Gastroesophageal sphincter (tissue), 4 donors: ENCODE results near the gene FOXL1. TPM values are rescaled to one million over a fixed set of nuclear protein-coding genes. Genes with fewer than 3 reads are reported as not detected.

ENCODE experiments used
- ATAC-seq: fragments of 150-250 bp; one replicate; pipeline ENCODE4 v1.9.1; 2016; ENCODE audit warnings: mild to moderate bottlenecking, moderate library complexity
- H3K27ac ChIP-seq, 4 donors: fragments of 200-600 bp; sonication (generic) in 3 of 4; 1 replicate in 3 of 4; 2 replicates in 1 of 4; pipeline ENCODE4 v1.5.1; 2016 to 2019
- H3K27me3 ChIP-seq: fragments of 200-600 bp; sonication (generic); one replicate; pipeline ENCODE4 v1.5.1; 2019
- H3K36me3 ChIP-seq, 2 donors: fragments of 200-600 bp; sonication (generic); one replicate each; pipeline ENCODE4 v1.5.1; 2019; ENCODE audit warnings: control low read depth in 1 of 2
- H3K4me1 ChIP-seq, 3 donors: fragments of 200-600 bp; sonication (generic); 1 replicate in 2 of 3; 2 replicates in 1 of 3; pipeline ENCODE4 v1.5.1; 2016 to 2019; ENCODE audit warnings: control low read depth in 2 of 3
- H3K4me3 ChIP-seq, 2 donors: fragments of 200-600 bp; sonication (generic); one replicate each; pipeline ENCODE4 v1.5.1; 2019; ENCODE audit warnings: mild to moderate bottlenecking in 1 of 2, moderate library complexity in 1 of 2
- H3K9me3 ChIP-seq, 3 donors: fragments of 200-600 bp; sonication (generic); one replicate each; pipeline ENCODE4 v1.5.1; 2017 to 2019; ENCODE audit warnings: control low read depth in 2 of 3
- CTCF ChIP-seq, 4 experiments: fragments of 200-600 bp in 2 of 4; fragments of 450-650 bp in 2 of 4; sonication (generic) in 1 of 4; IDR thresholded peaks; one replicate each; pipeline ENCODE4 v1.5.1; 2017 to 2019; ENCODE audit warnings: antibody characterized with exemption in 4 of 4, mild to moderate bottlenecking in 2 of 4, moderate library complexity in 2 of 4
- EP300 ChIP-seq: sonication (generic); formaldehyde crosslinking; IDR thresholded peaks from one replicate; pipeline ENCODE4 v1.6.1; 2017; ENCODE audit warnings: antibody characterized with exemption, mild to moderate bottlenecking
- POLR2A ChIP-seq, 2 donors: fragments of 450-650 bp; IDR thresholded peaks; one replicate each; pipeline ENCODE4 v1.6.1; 2017; ENCODE audit warnings: antibody characterized with exemption in 2 of 2, mild to moderate bottlenecking in 2 of 2, moderate library complexity in 1 of 2
- POLR2AphosphoS5 ChIP-seq: sonication (generic); formaldehyde crosslinking; IDR thresholded peaks from one replicate; pipeline ENCODE4 v1.6.1; 2017; ENCODE audit warnings: antibody characterized with exemption
- WGBS, 2 donors: methylation state at CpG; one replicate each; pipeline ENCODE4 v1.1.5; 2018; ENCODE audit warnings: low coverage in 1 of 2; 5-methylcytosine and 5-hydroxymethylcytosine counted together
- total RNA-seq, 4 donors: library from RNA; depleted of rRNA; stranded (reverse); fragments of >200 nt; gene quantifications; one replicate each; pipeline ENCODE4 v1.1.0, GENCODE V29; 2016

FOXL1 gene
- total RNA-seq, 4 donors from 2014 or later: 0.25 to 0.81 (median 0.58) TPM; not detected in 1

GRCh38 chr16:86590501-86591144, 12.3 kb downstream of the FOXL1 start:
- H3K27ac ChIP-seq: no peak overlapping the region
- no peak overlapping the region for H3K4me3 ChIP-seq
- no peaks in the 10 kb centered on the region for H3K36me3 ChIP-seq
- peaks cover 0 to 15% (median 0%) of the 10 kb centered on the region in 3 donors for H3K4me1 ChIP-seq
- H3K9me3 ChIP-seq: no peaks in the 10 kb centered on the region
- H3K27me3 ChIP-seq: peaks cover 85% of the 10 kb centered on the region
- no peak for ATAC-seq
- 85 to 88% methylated on average over 2 to 4 of the region's 4 CpGs for WGBS, 2 donors
- TF ChIP-seq POLR2A (IDR thresholded peaks at IDR 0.05): no peak
- TF ChIP-seq CTCF (IDR thresholded peaks at IDR 0.05): no peak
- no peak for TF ChIP-seq EP300
- TF ChIP-seq POLR2AphosphoS5: no peak

GRCh38 chr16:86591270-86591669, 12.9 kb downstream of the FOXL1 start:
- Histone ChIP-seq H3K4me1 (peaks cover 0 to 15% (median 0%) of the 10 kb centered on the region in 3 donors), H3K9me3 (no peaks in the 10 kb centered on the region), H3K27me3 (peaks cover 86% of the 10 kb centered on the region), H3K36me3 (no peaks in the 10 kb centered on the region), H3K27ac (no peak overlapping the region), H3K4me3 (no peak overlapping the region)
- ATAC-seq: no peak
- WGBS, 2 donors: 88 to 92% methylated on average over 4 of the region's 4 CpGs
- TF ChIP-seq EP300: no peak
- no peak for TF ChIP-seq POLR2A (IDR thresholded peaks at IDR 0.05)
- TF ChIP-seq POLR2AphosphoS5: no peak
- no peak for TF ChIP-seq CTCF (IDR thresholded peaks at IDR 0.05)

- no peak overlapping the region for H3K4me3 ChIP-seq
- ATAC-seq: no peak
- WGBS, 2 donors: 24 to 36% methylated on average over 4 to 7 of the region's 13 CpGs
- peaks cover 99% of the 10 kb centered on the region for H3K27me3 ChIP-seq
- H3K9me3 ChIP-seq: no peaks in the 10 kb centered on the region
- peaks cover 0 to 15% (median 0%) of the 10 kb centered on the region in 3 donors for H3K4me1 ChIP-seq
- no peak for TF ChIP-seq POLR2AphosphoS5
- TF ChIP-seq EP300: no peak
- TF ChIP-seq CTCF (IDR thresholded peaks at IDR 0.05): no peak
- no peak for TF ChIP-seq POLR2A (IDR thresholded peaks at IDR 0.05)
- no peak overlapping the region for H3K27ac ChIP-seq
- no peaks in the 10 kb centered on the region for H3K36me3 ChIP-seq
These were observed 15.7 kb downstream of the FOXL1 start for GRCh38 chr16:86593913-86594620.

- Histone ChIP-seq H3K4me3 (no peak overlapping the region), H3K4me1 (peaks cover 0 to 15% (median 0%) of the 10 kb centered on the region in 3 donors), H3K27ac (no peak overlapping the region), H3K9me3 (no peaks in the 10 kb centered on the region), H3K36me3 (no peaks in the 10 kb centered on the region), H3K27me3 (peaks cover 95% of the 10 kb centered on the region)
- TF ChIP-seq POLR2A (IDR thresholded peaks at IDR 0.05): no peak
- TF ChIP-seq POLR2AphosphoS5: no peak
- no peak for TF ChIP-seq CTCF (IDR thresholded peaks at IDR 0.05)
- no peak for TF ChIP-seq EP300
- ATAC-seq: no peak
- 16 to 19% methylated on average over 8 of the region's 8 CpGs for WGBS, 2 donors
These were observed 16.4 kb downstream of the FOXL1 start for GRCh38 chr16:86594721-86595120.
